Epithelial cell of alveolus of lung (primary cell): ENCODE data around the gene GFRA4. TPM values are rescaled to one million over a fixed set of nuclear protein-coding genes. Genes with fewer than 3 reads are reported as not detected.

Experiments used
- total RNA-seq: library from RNA; depleted of rRNA; stranded (reverse); fragments of >200 nt; gene quantifications from 2 replicates; pipeline ENCODE4 v1.2.1, GENCODE V29; 2015

The GFRA4 gene
- not detected in 2 replicates for total RNA-seq

GRCh38 chr20:3663031-3663701, at the start of gene GFRA4:
Gene GFRA4 (minus strand): TSS chr20:3663399. CDS start chr20:3663399, 0 bp downstream.

GRCh38 chr20:3712279-3712873, 49.2 kb upstream of the GFRA4 start, which contains the start of gene SIGLEC1:
Gene SIGLEC1 (minus strand): TSS chr20:3712600. CDS start chr20:3707128, 5,472 bp downstream.

GRCh38 chr20:3681931-3682781, 19.0 kb upstream of the GFRA4 start, which contains the start of gene ADAM33:
Gene ADAM33 (minus strand): TSS chr20:3682010. CDS start chr20:3682004, 6 bp downstream.

Other genes starting within 250 kb of the GFRA4 start
- 26.8 and 38.3 TPM in 2 replicates for gene ATRN, start 192.4 kb downstream of the GFRA4 start, total RNA-seq
- 1.7 and 14.5 TPM in 2 replicates for gene ADAM33, start 18.6 kb upstream of the GFRA4 start, total RNA-seq
- gene SIGLEC1, start 49.2 kb upstream of the GFRA4 start, total RNA-seq, result not detected in 2 replicates
- 0.13 and 0.88 TPM in 2 replicates for gene HSPA12B, start 69.3 kb upstream of the GFRA4 start, total RNA-seq
- gene ADISSP, start 104.4 kb upstream of the GFRA4 start, total RNA-seq, result 20.1 and 41.2 TPM in 2 replicates
- not detected in 2 replicates for gene SPEF1, start 118.0 kb upstream of the GFRA4 start, total RNA-seq
- gene CENPB, start 123.3 kb upstream of the GFRA4 start, total RNA-seq, result 84.6 and 90.1 TPM in 2 replicates
- gene CDC25B, start 132.9 kb upstream of the GFRA4 start, total RNA-seq, result 32.2 and 107 TPM in 2 replicates
- 11.8 and 19.9 TPM in 2 replicates for gene AP5S1, start 157.1 kb upstream of the GFRA4 start, total RNA-seq
- gene MAVS, start 183.4 kb upstream of the GFRA4 start, total RNA-seq, result 17.5 and 42.3 TPM in 2 replicates
- gene PANK2, start 226.0 kb upstream of the GFRA4 start, total RNA-seq, result 36.7 and 41.8 TPM in 2 replicates